LHCN-M2 (cell line): Measurements from ENCODE around the gene MRPL36. TPM values are rescaled to one million over a fixed set of nuclear protein-coding genes. Genes with fewer than 3 reads are reported as not detected.

Experiments
- DNase-seq: peaks from one replicate; pipeline ENCODE4 v3.0.0-alpha.2; 2012; ENCODE audit warnings: low read depth
- total RNA-seq: library from RNA; depleted of rRNA; stranded (reverse); fragments of >200 nt; gene quantifications from 2 replicates; pipeline ENCODE4 v1.2.3, GENCODE V29; 2014

MRPL36 gene
- total RNA-seq, 1 experiment from 2014 or later: 51.4 TPM

- DNase-seq: no peak
These were observed 17.0 kb downstream of the MRPL36 start for GRCh38 chr5:1782385-1783215.

GRCh38 chr5:1781726-1782384 lies 17.8 kb downstream of the MRPL36 start:
- no peak for DNase-seq

- DNase-seq: no peak
These were observed 18.5 kb downstream of the MRPL36 start for GRCh38 chr5:1781107-1781506.

- no peak for DNase-seq
These were observed 19.1 kb downstream of the MRPL36 start for GRCh38 chr5:1780614-1780930.

GRCh38 chr5:1779782-1780613 lies 19.6 kb downstream of the MRPL36 start:
- DNase-seq: no peak

- no peak for DNase-seq
These were observed 20.5 kb downstream of the MRPL36 start for GRCh38 chr5:1779021-1779680.

- no peak for DNase-seq
These were observed 21.3 kb downstream of the MRPL36 start for GRCh38 chr5:1778138-1779020.

- no peak for DNase-seq
These were observed 22.1 kb downstream of the MRPL36 start for GRCh38 chr5:1777281-1778137.

- DNase-seq: no peak
These were observed 22.8 kb downstream of the MRPL36 start for GRCh38 chr5:1776831-1777230.

GRCh38 chr5:1772634-1773033 lies 27.0 kb downstream of the MRPL36 start:
- peak; percentile 47 for DNase-seq

GRCh38 chr5:1771149-1772065 lies 28.2 kb downstream of the MRPL36 start:
- no peak for DNase-seq

- DNase-seq: no peak
These were observed 29.2 kb downstream of the MRPL36 start for GRCh38 chr5:1770443-1770802.

- no peak for DNase-seq
These were observed 29.7 kb downstream of the MRPL36 start for GRCh38 chr5:1769752-1770442.

GRCh38 chr5:1769017-1769640 lies 30.5 kb downstream of the MRPL36 start:
- no peak for DNase-seq

GRCh38 chr5:1768283-1769000 lies 31.2 kb downstream of the MRPL36 start:
- no peak for DNase-seq

- DNase-seq: no peak
These were observed 31.9 kb downstream of the MRPL36 start for GRCh38 chr5:1767524-1768282.
